Cerebellar nuclear complex (tissue), 1 donor: ENCODE results near the gene OSTM1.

Source experiments
- DNase-seq, 2 experiments: peaks; one replicate each; lab custom pipeline; 2025; lab: John Stamatoyannopoulos, UW

OSTM1 gene

GRCh38 chr6:108100003-108100402, 25.5 kb upstream of the OSTM1 start:
- DNase-seq: no peak

- DNase-seq: no peak
Measured at GRCh38 chr6:108097882-108098281, 23.3 kb upstream of the OSTM1 start.

GRCh38 chr6:108093781-108094300, 19.3 kb upstream of the OSTM1 start:
- no peak for DNase-seq

- DNase-seq: no peak
Measured at GRCh38 chr6:108091288-108091687, 16.7 kb upstream of the OSTM1 start.

- DNase-seq: no peak
Measured at GRCh38 chr6:108083349-108083748, 8.8 kb upstream of the OSTM1 start.

- DNase-seq: no peak
Measured at GRCh38 chr6:108082539-108082938, 8.0 kb upstream of the OSTM1 start.

- no peak for DNase-seq
Measured at GRCh38 chr6:108080010-108080780, 5.7 kb upstream of the OSTM1 start.

- no peak for DNase-seq
Measured at GRCh38 chr6:108078191-108078590, 3.6 kb upstream of the OSTM1 start.

- no peak for DNase-seq
Measured at GRCh38 chr6:108074057-108074358, 533 bp downstream of the OSTM1 start.

GRCh38 chr6:108071736-108072276, 2.7 kb downstream of the OSTM1 start:
- no peak for DNase-seq

- DNase-seq: no peak
Measured at GRCh38 chr6:108068618-108069017, 5.9 kb downstream of the OSTM1 start.

- DNase-seq: no peak
Measured at GRCh38 chr6:108068182-108068581, 6.4 kb downstream of the OSTM1 start.

- DNase-seq: no peak
Measured at GRCh38 chr6:108052706-108053105, 21.8 kb downstream of the OSTM1 start.

- DNase-seq: no peak
Measured at GRCh38 chr6:108051481-108051880, 23.1 kb downstream of the OSTM1 start.

- no peak for DNase-seq
Measured at GRCh38 chr6:108039681-108040080, 34.9 kb downstream of the OSTM1 start.

- DNase-seq: no peak
Measured at GRCh38 chr6:108036884-108037283, 37.7 kb downstream of the OSTM1 start.

GRCh38 chr6:108031968-108032367, 42.6 kb downstream of the OSTM1 start:
- no peak for DNase-seq

GRCh38 chr6:108030211-108030610, 44.3 kb downstream of the OSTM1 start:
- DNase-seq: peak in 1 of 2 experiments; percentile 38

GRCh38 chr6:108029226-108029921, 45.2 kb downstream of the OSTM1 start:
- peak in 1 of 2 experiments; percentile 29 for DNase-seq

GRCh38 chr6:108027594-108027993, 46.9 kb downstream of the OSTM1 start:
- DNase-seq: no peak

GRCh38 chr6:108027056-108027455, 47.5 kb downstream of the OSTM1 start:
- DNase-seq: peak in 1 of 2 experiments; percentile 16

GRCh38 chr6:108024427-108025073, 50.0 kb downstream of the OSTM1 start:
- no peak for DNase-seq
